ENCODE data around the gene GNAO1.

DNA sequence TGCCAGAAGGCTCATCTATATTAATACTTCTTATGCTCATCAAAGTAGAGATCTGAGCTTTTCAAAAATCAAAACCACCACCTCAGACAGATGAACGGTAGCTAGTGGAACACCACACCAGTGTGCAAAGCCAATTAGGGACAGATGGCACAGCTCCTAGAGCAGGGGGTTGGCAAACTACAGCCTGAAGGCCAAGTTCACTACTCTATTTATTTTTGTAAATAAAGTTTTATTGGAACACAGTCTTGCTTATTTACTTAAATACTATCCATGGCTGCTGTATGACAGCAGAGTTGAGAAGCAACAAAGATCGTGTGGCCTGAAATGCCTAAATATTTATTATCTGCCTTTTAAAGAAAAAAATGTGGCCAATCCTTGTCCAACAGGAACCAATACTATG, 177.3 kb downstream of the GNAO1 start:
- TF ChIP-seq, protein P1, sequence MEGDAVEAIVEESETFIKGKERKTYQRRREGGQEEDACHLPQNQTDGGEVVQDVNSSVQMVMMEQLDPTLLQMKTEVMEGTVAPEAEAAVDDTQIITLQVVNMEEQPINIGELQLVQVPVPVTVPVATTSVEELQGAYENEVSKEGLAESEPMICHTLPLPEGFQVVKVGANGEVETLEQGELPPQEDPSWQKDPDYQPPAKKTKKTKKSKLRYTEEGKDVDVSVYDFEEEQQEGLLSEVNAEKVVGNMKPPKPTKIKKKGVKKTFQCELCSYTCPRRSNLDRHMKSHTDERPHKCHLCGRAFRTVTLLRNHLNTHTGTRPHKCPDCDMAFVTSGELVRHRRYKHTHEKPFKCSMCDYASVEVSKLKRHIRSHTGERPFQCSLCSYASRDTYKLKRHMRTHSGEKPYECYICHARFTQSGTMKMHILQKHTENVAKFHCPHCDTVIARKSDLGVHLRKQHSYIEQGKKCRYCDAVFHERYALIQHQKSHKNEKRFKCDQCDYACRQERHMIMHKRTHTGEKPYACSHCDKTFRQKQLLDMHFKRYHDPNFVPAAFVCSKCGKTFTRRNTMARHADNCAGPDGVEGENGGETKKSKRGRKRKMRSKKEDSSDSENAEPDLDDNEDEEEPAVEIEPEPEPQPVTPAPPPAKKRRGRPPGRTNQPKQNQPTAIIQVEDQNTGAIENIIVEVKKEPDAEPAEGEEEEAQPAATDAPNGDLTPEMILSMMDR (conservative IDR thresholded peaks at IDR 0.05 in 1 of 2, IDR thresholded peaks at IDR 0.05 in 1 of 2; ENCODE audit: extremely low read depth in 1 of 2, insufficient read depth in 1 of 2, low read depth in 1 of 2, low read length in 2 of 2): no peak
- TF ChIP-seq EZH2 (IDR thresholded peaks at IDR 0.05; ENCODE audit: borderline replicate concordance, low read length): no peak
